GF-D8 (cell line): ENCODE measurements around the gene PRM2.
"Not testable (repeated sequence)": the region's sequence is repeated elsewhere in the genome, so short reads cannot be mapped to it uniquely, and the experiment has no call there.

Source experiments
- DNase-seq: peaks from one replicate; lab custom pipeline; 2025; lab: John Stamatoyannopoulos, UW

Gene PRM2

GRCh38 chr16:11289696-11290095, 13.4 kb upstream of the PRM2 start:
- DNase-seq = not testable (repeated sequence)

GRCh38 chr16:11289202-11289601, 12.9 kb upstream of the PRM2 start:
- DNase-seq = no peak

DNA sequence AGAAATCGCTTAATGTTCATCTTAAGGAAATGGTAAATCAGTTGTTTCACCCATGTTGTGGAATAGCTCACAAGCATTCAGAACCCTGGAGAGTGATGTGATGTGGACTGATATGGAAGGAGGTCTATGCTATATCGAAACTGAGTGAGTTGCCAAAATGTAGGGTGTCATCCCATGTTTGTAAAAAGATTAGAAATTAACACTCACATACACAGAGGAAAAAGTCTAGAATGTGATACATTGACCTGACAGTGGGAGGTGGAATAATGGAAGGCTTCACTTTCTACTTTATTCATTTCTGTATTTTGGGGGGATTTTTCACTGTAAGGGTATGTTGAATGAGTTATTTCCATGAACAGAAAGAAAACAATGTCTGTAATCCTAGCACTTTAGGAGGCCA, 9.6 kb upstream of the PRM2 start:
- DNase-seq = no peak

GRCh38 chr16:11283820-11284248, 7.6 kb upstream of the PRM2 start:
- no peak for DNase-seq

DNA sequence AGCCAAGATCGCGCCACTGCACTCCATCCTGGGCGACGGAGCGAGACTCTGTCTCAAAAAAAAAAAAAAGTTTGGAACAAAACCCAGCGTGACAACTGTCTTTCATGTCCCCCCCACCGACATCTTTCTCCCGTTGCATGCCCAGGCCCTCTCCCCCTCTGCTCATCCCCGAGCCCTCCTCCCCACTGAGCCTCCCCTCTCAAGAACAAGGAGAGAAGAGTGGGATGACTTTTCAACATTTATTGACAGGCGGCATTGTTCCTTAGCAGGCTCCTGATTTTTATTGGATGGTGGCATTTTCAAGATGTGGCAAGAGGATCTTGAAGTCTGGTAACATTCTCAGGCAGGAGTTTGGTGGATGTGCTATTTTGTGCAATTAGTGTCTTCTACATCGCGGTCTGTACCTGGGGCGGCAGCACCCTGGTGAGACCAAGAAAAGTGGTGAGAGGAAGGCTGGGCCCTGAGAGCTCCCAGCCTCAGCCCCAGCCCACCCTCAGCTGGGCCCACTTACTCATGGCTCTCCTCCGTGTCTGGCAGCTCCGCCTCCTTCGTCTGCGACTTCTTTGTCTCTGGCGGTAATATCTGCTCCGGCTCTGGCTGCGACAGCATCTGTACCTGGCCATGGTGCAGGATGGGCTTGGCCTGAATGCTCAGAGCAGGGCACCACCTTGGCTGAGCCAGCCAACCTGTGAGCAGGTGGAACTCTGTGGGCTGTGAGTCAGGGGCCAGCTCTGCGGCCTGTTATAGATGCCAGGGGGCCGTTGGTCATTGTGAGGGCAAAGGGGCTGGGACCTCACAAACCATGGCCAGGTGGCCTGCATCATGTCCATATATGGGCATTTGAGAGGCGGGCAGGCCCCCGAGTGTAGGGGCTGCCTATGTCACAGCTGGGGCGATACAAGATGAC, 4.6 kb upstream of the PRM2 start, which contains the start of gene PRM1:
TSS of gene PRM1 (minus strand) at position 715 of the 907 bp plus-strand sequence. CDS start at position 623, 92 bp downstream.
- no peak for DNase-seq

- DNase-seq = peak; percentile 20
Measured at GRCh38 chr16:11278681-11279628, 2.7 kb upstream of the PRM2 start.

DNA sequence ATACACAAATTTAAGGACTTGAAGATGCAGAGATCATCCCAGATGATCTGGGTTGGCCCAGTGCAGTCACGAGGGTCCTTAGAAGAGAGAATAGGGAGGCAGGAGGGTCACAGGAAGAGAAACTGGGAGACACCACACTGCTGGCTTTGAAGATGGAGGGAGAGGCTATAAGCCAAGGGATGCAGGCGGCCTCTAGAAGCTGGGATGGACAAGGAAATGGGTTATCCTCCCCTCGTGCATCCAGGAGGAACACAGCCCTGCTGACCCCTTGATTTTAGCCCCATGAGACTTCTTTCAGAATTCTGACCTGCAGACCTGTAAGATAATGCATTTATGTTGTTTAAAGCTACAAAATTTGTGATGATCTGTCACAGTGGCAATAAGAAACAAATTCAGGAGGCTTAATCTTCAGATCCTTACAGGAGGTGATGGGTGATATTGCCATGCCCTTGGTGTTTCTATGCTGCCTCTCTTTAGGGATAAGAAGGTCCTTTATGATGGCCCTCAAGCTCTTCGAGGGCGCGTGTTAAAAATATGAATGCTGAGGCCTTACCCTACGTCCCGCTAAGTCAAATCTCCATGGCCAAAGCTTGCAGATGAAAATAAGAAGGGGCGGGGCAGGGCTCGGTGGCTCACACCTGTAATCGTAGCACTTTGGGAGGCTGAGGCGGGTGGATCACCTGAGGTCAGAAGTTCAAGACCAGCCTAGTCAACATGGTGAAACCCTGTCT, 1.5 kb upstream of the PRM2 start:
- DNase-seq = no peak

DNA sequence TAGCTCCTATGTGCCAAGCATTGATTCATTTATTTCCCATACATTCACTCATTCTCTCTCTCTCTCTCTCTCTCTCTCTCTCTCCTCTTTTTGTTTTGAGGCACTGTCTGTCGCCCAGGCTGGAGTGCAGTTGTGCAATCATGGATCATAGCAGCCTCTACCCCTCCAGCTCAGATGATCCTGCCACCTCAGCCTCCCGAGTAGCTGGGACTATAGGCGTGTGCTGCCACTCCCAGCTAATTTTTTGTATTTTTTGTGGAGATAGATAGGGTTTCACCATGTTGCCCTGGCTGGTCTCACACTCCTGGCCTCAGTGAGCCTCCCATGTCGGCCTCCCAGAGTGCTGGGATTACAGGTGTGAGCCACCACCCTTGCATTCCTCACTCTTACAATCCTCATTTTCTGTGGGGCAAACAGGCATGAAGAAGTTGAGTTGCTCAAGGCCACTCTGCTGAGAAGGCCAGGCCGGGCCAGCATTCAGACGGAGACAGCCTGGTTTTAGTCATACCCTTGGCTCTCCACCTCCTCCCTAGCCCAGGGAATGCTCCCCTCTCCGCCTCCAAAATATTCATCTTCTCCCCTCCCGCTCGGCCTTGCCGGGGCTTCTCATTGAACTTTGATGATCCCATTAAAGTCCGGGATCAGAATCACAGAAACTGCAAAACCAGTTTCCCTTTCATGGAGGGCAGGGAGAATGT, 765 bp upstream of the PRM2 start:
- no peak for DNase-seq

DNA sequence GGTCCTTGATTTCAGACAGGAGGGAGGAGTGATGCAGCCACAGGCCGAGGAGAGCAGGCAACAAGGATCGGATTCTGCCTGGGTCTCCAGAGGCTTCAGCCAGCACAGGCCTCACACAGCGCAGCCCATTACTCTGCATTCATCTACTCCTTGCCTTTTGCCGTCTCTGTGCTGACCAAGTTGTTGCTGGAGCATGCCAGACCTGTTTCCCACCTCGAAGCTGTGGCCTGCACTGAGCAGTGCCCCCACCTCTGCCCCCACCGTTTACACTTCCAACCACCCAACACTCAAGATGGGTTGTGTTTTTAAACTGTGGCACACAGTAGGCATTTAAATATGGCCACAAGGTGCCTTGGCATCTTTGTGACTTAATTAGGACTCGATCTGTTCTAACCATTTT, 1.3 kb downstream of the PRM2 start:
- no peak for DNase-seq

DNA sequence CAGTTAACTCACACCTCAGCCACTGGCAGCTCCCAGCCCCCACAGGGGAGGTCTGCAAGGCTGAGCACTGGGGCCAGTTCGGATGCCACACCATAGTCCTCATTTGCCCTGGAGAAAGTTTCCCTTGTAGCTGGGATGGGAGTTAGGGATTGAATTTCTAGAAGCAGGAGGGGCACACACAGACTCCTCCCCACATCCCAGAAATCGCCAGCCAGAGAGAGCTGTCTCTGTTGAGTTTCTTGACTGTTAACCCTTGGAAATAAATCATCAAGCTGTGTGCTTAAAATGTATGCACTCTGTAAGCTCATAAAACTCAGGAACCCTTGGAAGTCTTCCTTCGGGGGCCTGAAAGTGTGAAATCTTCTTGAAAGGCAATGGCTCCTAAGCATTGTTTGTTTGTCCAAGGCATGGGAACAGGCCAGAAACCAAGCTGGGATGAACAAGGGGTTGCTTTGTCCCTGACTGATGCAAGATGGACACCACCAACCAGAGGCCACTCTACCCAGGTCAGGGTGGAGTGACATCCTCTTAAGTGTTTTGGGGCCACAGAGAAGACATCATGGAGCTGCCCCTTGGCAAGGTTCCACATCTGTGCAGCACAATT, 2.5 kb downstream of the PRM2 start:
- DNase-seq = no peak

DNA sequence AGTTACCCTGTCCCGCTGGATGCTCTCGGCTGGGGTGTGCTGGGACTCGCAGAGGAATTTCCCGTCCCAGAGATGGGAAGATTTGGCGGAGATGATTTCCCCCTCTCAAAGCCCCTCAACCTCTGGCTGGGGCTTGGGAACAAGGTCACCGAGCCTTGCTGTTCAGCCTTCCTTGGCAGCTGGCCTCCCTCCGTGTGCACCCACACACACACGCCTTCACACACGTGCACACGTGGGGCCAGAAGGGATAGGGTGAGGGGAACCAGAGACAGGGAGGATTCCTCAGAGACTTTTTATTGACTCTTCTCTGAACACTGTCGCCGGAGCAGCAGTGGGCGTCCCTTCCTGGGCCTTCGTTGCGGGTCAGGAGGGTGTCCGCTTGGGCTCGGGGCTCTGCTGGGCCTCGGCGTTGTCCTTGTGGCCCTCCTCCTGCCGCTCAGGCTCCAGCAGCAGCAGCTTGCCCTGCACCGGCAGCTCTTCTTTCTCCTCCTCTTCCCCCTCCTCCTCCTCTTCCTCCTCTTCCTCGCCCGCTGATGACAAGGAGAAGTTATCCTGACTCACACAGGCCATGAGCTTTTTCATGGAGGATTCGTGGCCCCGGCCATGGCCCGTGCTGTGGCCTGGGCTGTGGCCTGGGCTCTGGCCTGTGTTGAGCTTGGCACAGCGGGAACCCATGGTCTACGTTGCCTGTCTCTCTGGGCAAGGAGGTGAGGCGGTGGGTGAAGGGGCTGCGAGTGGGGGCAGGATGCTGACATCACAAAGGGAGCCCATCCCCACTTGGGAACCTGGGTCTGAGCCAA, 3.2 kb downstream of the PRM2 start, which contains the start of gene PRM3:
TSS of gene PRM3 (minus strand) at position 709 of the 800 bp plus-strand sequence. CDS start at position 675, 34 bp downstream.
- DNase-seq = no peak

DNA sequence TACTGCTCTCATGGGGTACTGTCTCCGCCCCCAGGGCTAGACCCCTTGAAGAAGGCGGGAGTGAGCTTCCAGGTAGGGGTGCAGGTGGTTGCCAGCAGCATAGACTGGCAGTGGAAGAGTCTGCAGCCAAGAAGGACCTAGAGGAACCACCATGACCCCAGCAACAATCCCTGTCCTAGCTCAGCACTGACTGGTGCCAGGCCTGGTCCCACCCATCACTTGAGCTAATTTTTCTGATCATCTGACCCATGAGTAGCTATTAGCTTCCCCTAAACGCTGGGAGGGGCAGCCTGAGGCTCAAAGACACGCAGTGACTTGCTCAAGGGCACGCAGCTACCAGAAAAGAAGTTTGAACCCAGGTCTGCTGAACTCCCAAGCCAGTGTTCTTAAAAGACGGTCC, 3.8 kb downstream of the PRM2 start:
- no peak for DNase-seq

DNA sequence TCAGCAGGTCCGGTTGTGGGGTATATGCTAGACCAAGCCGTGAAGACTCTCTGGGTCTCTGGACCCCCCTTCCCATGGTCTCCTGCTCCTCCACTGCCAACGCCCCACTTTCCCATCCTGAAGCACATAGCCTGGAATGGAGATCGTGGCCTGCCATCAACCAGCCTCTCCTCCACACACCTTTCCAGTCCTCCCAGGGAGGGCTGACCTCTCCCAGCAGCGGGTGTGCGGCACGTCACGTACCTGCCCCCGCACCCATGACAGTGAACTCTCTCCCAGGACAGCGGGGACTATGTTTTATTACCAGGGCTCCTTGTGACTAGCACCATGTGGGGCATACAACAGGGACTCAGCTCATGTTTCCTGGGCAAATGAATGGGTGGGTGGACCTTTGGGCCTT, 4.7 kb downstream of the PRM2 start:
- DNase-seq = no peak

GRCh38 chr16:11270602-11271162, 5.6 kb downstream of the PRM2 start:
- no peak for DNase-seq

DNA sequence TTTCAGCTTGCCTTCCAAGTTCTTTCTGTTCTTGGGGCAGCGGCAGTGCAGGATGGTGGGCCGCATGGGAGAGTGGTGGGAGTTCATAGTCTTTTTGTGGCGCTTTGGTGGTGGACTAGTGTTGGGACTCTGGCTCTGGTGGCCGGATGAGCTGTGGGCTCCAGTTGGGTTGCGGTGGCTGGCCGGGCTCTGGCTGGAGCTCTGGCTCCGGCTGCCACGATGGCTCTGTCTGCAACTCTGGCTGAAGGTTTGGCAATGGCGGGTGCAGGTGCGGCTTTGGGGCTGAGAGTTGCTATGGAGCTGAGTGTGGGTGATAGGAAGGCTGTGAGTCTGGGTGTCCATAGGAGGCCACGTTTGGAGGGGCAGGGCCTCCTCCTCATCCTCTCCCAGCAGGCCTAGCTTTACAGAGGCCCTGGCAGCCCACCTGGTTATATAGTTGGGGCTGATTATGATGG, 7.3 kb downstream of the PRM2 start, which contains the start of gene TNP2:
TSS of gene TNP2 (minus strand) at position 405 of the 455 bp plus-strand sequence. CDS start at position 342, 63 bp downstream.
- no peak for DNase-seq

GRCh38 chr16:11265124-11265523, 11.2 kb downstream of the PRM2 start:
- DNase-seq = no peak

DNA sequence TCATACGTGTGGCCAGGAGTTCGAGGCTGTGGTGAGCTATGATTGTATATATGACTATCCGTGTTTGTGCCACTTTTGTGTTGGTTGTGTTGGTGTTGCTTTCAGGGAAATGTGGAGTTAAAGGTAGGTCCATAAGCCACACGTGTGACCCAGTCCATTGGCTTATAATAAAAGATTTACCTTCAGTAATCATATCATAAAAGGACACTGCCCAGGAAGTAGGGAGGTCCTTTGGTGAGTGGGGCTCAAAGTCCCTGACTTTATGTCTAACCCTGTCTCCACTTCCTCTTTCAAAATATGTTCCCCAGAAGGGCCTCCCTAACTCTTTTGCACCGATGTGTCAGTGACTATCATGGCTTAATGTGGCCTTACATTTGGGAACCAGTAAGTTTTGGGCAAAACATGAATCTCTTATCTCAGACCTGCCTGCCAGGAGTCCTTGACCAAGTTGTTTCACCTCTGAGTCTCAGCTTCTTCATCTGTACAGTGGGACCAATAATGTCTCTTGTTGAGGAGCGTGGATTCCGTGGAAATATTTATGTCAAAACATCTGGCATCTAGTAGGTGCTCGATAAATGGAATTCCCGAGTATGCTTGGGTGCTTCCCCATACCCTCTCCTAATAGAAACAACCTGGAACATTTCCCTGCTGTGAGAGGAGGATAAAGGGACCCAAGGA, 12.0 kb downstream of the PRM2 start:
- peak; percentile 18 for DNase-seq

GRCh38 chr16:11263737-11264136, 12.5 kb downstream of the PRM2 start:
- DNase-seq = no peak

GRCh38 chr16:11262915-11263314, 13.4 kb downstream of the PRM2 start:
- no peak for DNase-seq
